Upper lobe of left lung (tissue), 4 donors: ENCODE measurements around the gene TMEM132C.

Experiments used
- CTCF ChIP-seq, 6 experiments: fragments of 450-650 bp in 4 of 6; fragments of 200-600 bp in 2 of 6; sonication (generic) in 2 of 6; IDR thresholded peaks; one replicate each; pipeline ENCODE4 v1.5.1; 2016 to 2019; ENCODE audit warnings: antibody characterized with exemption in 6 of 6
- EP300 ChIP-seq, 4 donors: sonication (generic); formaldehyde crosslinking; IDR thresholded peaks; one replicate each; pipeline ENCODE4 v1.5.1; 2017; ENCODE audit warnings: antibody characterized with exemption in 4 of 4, control low read depth in 2 of 4
- POLR2A ChIP-seq, 4 donors: fragments of 450-650 bp; IDR thresholded peaks; one replicate each; pipeline ENCODE4 v1.5.1; 2016 to 2017; ENCODE audit warnings: antibody characterized with exemption in 4 of 4, mild to moderate bottlenecking in 2 of 4

GRCh38 chr12:128442096-128442495, 175.1 kb downstream of the TMEM132C start:
- TF ChIP-seq CTCF (IDR thresholded peaks at IDR 0.05): no peak
- no peak for TF ChIP-seq EP300 (IDR thresholded peaks at IDR 0.05)
- no peak for TF ChIP-seq POLR2A (IDR thresholded peaks at IDR 0.05)
